HG03060 (cell line): ENCODE measurements around the gene YBX3.

ENCODE experiments used
- ATAC-seq: cut with Tn5 transposase; IDR thresholded peaks from one replicate; pipeline ENCODE4 v1.9.1; 2021; ENCODE audit warnings: low read depth, moderate number of reproducible peaks; ENCODE audit not compliant: unreplicated experiment

The YBX3 gene

DNA sequence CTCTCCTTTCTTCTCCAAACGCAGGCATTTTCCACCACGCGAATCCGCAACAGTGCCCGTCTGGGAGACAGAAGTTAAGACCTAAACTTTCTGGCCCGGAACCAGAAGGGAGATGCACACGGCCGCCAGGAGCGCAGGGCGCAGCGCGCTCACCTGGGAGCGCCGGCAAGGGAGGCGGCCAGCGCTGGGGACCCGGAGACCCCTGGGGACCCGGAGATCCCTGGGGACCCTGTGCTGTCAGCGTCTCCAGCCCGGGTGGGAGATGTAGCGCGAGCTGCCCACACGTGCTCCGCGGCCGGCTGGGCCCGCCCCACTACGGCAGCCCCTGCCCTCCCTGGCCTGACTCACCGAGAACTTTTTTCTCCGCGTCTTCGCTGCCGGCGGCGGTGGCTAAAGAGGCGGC is 620 bp downstream of the YBX3 start:
- no peak for ATAC-seq

GRCh38 chr12:10721651-10722501 is 1.2 kb downstream of the YBX3 start:
- no peak for ATAC-seq

- no peak for ATAC-seq
Measured at GRCh38 chr12:10720974-10721650, 2.0 kb downstream of the YBX3 start.

DNA sequence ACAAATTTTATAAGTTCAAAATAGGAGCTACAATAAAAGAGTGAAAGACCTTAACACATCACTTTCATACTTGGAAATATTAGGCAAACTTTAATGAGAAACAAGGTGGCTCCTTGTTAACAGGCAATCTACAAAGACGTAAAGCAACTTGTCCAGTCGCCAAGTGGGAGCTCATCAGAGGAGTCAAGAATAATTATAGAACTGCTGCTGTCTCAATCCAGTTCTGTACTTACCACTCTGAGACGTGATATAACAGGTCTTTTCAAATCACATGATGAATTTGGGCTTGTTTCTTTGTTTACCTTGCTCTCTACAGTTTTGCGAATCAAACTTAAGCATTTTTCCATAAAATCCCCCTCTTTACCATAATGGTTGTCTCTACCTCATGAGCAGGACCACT is 3.6 kb downstream of the YBX3 start:
- ATAC-seq = no peak

- no peak for ATAC-seq
Measured at GRCh38 chr12:10718279-10718821, 4.8 kb downstream of the YBX3 start.

- ATAC-seq = no peak
Measured at GRCh38 chr12:10717410-10717809, 5.7 kb downstream of the YBX3 start.

DNA sequence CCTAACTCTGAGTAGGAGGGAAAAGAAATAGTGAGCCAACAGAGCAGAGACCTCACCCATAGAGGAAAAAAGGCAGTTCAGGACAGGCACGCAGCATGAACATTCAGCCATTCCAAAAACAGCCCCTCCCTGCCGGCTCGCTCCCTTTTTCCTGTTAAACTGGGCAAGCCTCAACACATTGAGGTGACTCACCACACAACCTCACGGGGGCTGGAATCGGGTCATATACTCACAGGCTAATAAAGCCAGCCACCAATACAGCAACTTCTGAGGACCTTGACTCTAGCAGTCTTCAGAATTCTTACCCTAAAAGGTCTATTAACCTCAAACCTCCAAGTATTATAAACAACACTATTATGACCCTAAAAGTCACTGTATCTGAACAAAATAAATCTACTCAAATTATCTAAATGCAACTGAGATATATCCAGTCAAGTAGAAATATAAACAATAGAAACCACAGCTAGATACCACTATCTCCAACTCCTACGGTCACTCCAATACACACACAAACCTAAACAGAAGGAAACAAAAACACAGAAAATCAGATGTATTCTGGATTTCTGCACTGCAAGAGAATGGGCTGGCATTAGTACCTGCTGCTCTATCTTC is 6.3 kb downstream of the YBX3 start:
- no peak for ATAC-seq

DNA sequence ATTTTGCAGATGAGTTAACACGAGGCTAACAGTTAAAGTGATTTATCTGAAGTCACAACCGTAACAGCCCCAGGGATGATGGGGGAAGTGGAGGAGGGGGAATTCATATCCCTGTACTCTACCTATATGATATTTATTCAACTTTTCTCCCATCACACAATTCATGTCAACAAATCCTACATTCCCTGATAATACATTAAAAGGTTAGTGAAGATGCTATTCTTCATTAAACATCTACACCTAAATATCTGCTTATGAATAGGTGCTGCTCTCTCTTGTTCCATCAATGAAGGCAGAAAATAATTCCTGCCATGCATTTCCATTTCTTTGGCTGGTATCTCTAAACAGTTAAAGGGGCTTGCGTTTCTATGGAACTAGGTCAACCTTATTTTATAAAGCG is 6.8 kb downstream of the YBX3 start:
- ATAC-seq = no peak

GRCh38 chr12:10715491-10715890 is 7.6 kb downstream of the YBX3 start:
- no peak for ATAC-seq

DNA sequence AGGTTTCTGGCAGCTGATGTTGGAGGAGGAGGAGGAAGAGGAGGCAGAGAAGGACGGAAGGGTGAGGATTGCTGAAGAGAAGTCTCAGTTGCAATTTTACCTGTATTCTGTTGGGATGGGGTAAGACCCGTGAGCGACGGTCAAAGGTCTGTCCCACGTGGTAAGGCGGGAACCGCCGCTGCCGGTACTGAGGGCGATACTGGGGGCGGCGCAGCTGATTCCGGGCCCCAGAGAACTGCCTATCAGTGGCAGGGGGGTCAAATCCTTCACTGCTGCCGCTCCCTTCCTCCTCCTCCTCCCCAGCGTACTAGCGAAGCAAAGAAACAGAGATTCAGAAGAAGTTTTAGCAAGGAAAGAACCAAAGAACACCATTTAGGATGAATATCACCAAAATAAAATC is 13.3 kb downstream of the YBX3 start:
- no peak for ATAC-seq

- ATAC-seq = no peak
Measured at GRCh38 chr12:10708862-10709261, 14.3 kb downstream of the YBX3 start.

DNA sequence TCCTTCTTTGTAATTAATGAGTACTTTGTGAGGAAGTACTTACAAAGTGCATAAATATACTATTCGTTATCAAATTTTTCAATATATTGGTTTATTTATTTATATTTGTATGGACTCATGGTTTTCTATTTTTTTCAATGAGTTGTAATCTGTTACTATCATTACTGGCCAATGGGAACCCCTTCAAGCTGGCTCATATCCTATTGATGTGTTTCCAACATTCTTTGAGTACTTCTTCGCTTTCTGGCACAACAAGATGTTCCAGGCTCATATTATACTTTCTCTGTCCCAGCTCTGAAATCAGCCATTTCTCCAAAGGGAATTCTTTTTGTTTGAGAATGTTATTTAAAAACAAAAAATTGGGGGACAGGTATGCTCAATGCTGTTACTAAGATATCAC is 17.5 kb downstream of the YBX3 start:
- ATAC-seq = no peak

DNA sequence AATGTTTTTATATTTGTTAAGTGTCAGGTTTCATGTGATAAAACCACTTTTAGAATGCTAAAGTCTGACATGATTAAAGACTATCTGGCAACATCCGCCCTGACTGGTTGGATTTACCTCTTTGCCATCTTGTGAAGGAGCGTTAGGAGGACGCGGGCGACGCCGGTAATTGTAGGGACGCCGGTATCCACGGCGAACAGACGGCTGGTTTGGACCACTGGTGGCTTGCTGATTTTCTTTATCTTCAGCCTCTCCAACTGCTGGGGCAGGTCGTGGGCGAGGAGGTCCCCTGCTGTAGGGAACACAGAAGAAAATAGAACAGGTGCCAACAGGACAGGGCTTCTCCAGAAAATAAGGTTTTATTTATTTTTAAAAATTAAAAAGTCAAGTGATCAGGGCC is 21.3 kb downstream of the YBX3 start:
- no peak for ATAC-seq

- no peak for ATAC-seq
Measured at GRCh38 chr12:10701131-10701681, 21.9 kb downstream of the YBX3 start.

- no peak for ATAC-seq
Measured at GRCh38 chr12:10700581-10700980, 22.5 kb downstream of the YBX3 start.

- ATAC-seq = no peak
Measured at GRCh38 chr12:10697862-10698261, 25.3 kb downstream of the YBX3 start.

- ATAC-seq = no peak
Measured at GRCh38 chr12:10697156-10697555, 26.0 kb downstream of the YBX3 start.

GRCh38 chr12:10690906-10691305 is 32.2 kb downstream of the YBX3 start:
- no peak for ATAC-seq

DNA sequence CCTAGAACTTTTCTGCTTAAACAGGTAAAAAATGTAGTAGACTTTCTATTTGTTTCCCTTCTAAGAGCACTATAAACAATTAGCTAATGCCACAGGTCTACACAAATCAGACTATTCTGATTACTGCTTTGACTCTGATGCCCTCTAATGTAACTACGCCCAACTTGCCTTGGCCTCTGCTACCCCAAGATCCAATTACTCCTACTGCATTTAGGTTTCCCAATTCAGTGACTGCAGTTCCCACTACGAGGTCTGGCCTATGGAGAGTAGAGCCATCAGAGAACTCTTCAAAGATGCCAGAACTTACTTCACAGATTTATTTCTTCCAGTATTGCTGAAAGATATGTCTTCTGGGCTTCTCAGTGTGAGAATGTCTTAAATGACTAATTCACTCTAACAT is 34.0 kb downstream of the YBX3 start:
- ATAC-seq = no peak

GRCh38 chr12:10688042-10688441 is 35.1 kb downstream of the YBX3 start:
- ATAC-seq = no peak
